ENCODE data around the gene MAP4K4. TPM values are rescaled to one million over a fixed set of nuclear protein-coding genes. Genes with fewer than 3 reads are reported as not detected.

MAP4K4 gene
- total RNA-seq, 1 experiment from 2014 or later = 136 TPM

DNA sequence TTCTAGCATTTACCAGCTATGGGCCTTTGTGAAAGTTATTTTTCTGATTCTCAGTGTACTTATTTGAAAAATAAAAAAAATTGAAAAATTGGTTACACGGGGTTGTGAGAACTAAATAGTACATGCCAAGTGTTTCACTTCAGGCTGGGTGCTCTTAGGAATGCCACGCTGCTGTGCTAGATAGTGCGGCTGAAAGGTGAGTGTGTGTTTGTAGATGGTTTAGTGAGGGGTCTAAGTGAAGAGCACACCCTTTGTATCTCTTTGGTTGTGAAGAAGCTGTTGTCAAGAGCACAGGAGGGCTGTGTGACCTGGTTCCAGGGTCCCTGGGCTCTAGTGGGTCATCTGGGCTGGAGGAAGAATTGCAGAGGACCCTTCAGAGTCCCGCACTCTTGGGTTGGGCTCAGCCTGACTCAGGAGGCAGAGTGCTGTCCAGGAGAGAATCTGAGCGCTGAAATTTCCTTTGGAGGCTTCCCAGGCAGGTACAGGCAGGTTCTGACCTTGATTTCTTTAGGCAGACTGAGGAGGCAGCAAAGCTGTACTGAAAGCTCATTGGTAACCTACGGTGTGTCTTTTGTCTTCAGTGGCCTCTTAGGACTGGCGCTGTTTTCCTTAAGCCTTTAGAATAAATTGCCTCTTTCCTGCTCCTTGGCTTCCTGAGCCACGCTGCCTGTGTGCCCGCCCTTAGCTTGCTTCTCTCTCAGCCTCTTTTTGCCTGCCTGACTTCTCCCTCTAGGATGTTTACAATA, 44.4 kb downstream of the MAP4K4 start:
- H3K4me1 Mint-ChIP-seq (ENCODE audit: low read depth, unreplicated experiment) = peaks cover 77% of the 10 kb centered on the region
- intact Hi-C loops (cut with micrococcal nuclease; ENCODE audit: unreplicated experiment) = no loop called here
- DNase-seq = peak; percentile 24
- BruUV-seq (replicated peaks) = TSS peak; percentile 93
- H3K4me3 Mint-ChIP-seq (ENCODE audit: low read depth, unreplicated experiment) = peak overlapping the region; percentile 49
- no peaks in the 10 kb centered on the region for H3K9me3 Mint-ChIP-seq (ENCODE audit: low read depth, unreplicated experiment)
- peaks cover 33% of the 10 kb centered on the region for H3K36me3 Mint-ChIP-seq (ENCODE audit: insufficient read depth, unreplicated experiment)
- TF ChIP-seq, protein P1, sequence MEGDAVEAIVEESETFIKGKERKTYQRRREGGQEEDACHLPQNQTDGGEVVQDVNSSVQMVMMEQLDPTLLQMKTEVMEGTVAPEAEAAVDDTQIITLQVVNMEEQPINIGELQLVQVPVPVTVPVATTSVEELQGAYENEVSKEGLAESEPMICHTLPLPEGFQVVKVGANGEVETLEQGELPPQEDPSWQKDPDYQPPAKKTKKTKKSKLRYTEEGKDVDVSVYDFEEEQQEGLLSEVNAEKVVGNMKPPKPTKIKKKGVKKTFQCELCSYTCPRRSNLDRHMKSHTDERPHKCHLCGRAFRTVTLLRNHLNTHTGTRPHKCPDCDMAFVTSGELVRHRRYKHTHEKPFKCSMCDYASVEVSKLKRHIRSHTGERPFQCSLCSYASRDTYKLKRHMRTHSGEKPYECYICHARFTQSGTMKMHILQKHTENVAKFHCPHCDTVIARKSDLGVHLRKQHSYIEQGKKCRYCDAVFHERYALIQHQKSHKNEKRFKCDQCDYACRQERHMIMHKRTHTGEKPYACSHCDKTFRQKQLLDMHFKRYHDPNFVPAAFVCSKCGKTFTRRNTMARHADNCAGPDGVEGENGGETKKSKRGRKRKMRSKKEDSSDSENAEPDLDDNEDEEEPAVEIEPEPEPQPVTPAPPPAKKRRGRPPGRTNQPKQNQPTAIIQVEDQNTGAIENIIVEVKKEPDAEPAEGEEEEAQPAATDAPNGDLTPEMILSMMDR (IDR thresholded peaks at IDR 0.05; ENCODE audit: unreplicated experiment) = no peak
- H3K27ac Mint-ChIP-seq (ENCODE audit: unreplicated experiment) = peak overlapping the region; percentile 88
- no peaks in the 10 kb centered on the region for H3K27me3 Mint-ChIP-seq (ENCODE audit: unreplicated experiment)
- CTCF ChIA-PET = interaction anchor here (0.7 to 1.6 kb wide), 8 partner anchors 10 to 42 kb away, joined by 3 to 5 read pairs (median 3); no protein-coding TSS in a partner anchor

DNA sequence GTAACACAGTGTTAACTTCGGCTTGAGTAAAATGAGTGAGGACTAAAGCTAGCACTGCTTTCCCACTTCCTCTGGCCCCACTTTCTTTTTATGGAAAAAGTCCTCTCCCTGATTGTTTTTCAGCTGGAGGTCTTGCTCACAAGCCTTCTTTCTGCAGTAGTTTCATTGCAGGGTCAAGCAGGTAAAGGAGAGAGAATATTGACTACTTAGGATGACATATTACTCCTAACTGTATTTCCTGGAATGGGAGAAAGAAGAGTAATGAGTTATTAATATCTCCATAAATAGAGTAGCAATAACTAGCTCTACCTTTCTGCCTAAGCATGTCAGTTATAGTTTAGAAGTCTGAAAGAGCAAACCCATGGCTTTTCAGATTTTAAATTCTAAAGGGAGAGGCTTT, 45.0 kb downstream of the MAP4K4 start:
- no peaks in the 10 kb centered on the region for H3K9me3 Mint-ChIP-seq (ENCODE audit: low read depth, unreplicated experiment)
- CTCF ChIA-PET = interaction anchor here (0.5 to 1.6 kb wide), 9 partner anchors 10 to 137 kb away, joined by 3 to 5 read pairs (median 3); no protein-coding TSS in a partner anchor
- no peak for DNase-seq
- intact Hi-C loops (cut with micrococcal nuclease; ENCODE audit: unreplicated experiment) = no loop called here
- no peaks in the 10 kb centered on the region for H3K27me3 Mint-ChIP-seq (ENCODE audit: unreplicated experiment)
- TF ChIP-seq, protein P1 (IDR thresholded peaks at IDR 0.05; ENCODE audit: unreplicated experiment) = no peak
- BruUV-seq (replicated peaks) = no TSS peak
- peak overlapping the region; percentile 88 for H3K27ac Mint-ChIP-seq (ENCODE audit: unreplicated experiment)
- peaks cover 77% of the 10 kb centered on the region for H3K4me1 Mint-ChIP-seq (ENCODE audit: low read depth, unreplicated experiment)
- H3K4me3 Mint-ChIP-seq (ENCODE audit: low read depth, unreplicated experiment) = peak overlapping the region; percentile 49
- H3K36me3 Mint-ChIP-seq (ENCODE audit: insufficient read depth, unreplicated experiment) = peaks cover 31% of the 10 kb centered on the region

DNA sequence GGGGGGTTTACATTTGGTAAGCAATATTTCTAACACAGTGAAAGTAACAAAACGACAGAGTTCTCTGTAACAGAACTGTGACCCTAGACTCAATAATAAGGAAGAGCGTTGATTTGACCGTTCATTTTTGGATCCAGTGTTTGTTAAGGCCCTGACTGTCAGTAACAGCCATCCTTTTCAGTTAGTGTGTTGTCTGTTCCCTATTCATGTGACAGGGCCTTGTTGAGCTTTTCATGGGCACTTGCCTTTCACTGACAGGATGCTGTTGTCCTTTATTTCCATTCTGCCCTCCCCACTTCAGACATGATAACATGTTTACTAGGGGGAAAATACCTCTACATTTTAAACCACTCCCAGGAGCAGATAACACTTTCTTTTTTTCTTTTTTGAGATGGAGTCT, 45.8 kb downstream of the MAP4K4 start:
- peak overlapping the region; percentile 49 for H3K4me3 Mint-ChIP-seq (ENCODE audit: low read depth, unreplicated experiment)
- H3K4me1 Mint-ChIP-seq (ENCODE audit: low read depth, unreplicated experiment) = peaks cover 77% of the 10 kb centered on the region
- H3K36me3 Mint-ChIP-seq (ENCODE audit: insufficient read depth, unreplicated experiment) = peaks cover 33% of the 10 kb centered on the region
- H3K9me3 Mint-ChIP-seq (ENCODE audit: low read depth, unreplicated experiment) = no peaks in the 10 kb centered on the region
- TF ChIP-seq, protein P1 (IDR thresholded peaks at IDR 0.05; ENCODE audit: unreplicated experiment) = no peak
- no peak for DNase-seq
- H3K27ac Mint-ChIP-seq (ENCODE audit: unreplicated experiment) = peak overlapping the region; percentile 88
- intact Hi-C loops (cut with micrococcal nuclease; ENCODE audit: unreplicated experiment) = no loop called here
- no TSS peak for BruUV-seq (replicated peaks)
- H3K27me3 Mint-ChIP-seq (ENCODE audit: unreplicated experiment) = no peaks in the 10 kb centered on the region
- CTCF ChIA-PET = interaction anchor here (0.5 kb wide), 1 partner anchor 138 kb away, joined by 3 read pairs; no protein-coding TSS in a partner anchor

DNA sequence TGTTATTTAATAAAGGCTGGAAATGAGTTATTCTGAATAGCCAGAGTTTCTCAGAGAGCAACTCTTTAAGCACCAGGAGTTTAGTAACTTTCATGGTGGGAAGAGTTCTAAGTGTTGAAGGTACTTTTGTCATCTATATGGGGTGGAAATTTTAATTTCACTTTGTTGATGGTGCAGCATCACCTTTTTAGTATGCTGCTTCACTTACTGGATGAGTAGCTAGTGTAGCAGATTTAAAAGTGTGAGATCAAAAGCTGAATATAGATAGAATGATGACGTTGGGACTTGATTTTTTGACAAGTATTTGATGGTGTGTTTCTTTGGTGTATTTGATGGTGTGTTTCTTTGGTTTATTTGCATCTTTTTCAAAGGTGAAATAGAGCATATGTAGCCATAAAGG, 47.3 kb downstream of the MAP4K4 start:
- intact Hi-C loops (cut with micrococcal nuclease; ENCODE audit: unreplicated experiment) = no loop called here
- Mint-ChIP-seq H3K36me3 (ENCODE audit: insufficient read depth, unreplicated experiment) (peaks cover 33% of the 10 kb centered on the region), H3K27ac (ENCODE audit: unreplicated experiment) (no peak overlapping the region), H3K9me3 (ENCODE audit: low read depth, unreplicated experiment) (no peaks in the 10 kb centered on the region), H3K4me1 (ENCODE audit: low read depth, unreplicated experiment) (peaks cover 75% of the 10 kb centered on the region), H3K4me3 (ENCODE audit: low read depth, unreplicated experiment) (no peak overlapping the region), H3K27me3 (ENCODE audit: unreplicated experiment) (no peaks in the 10 kb centered on the region)
- no peak for DNase-seq
- no TSS peak for BruUV-seq (replicated peaks)
- TF ChIP-seq, protein P1 (IDR thresholded peaks at IDR 0.05; ENCODE audit: unreplicated experiment) = no peak
- CTCF ChIA-PET = interaction anchor here (1.5 to 2.3 kb wide), 2 partner anchors 9 to 14 kb away, joined by 7 to 11 read pairs; no protein-coding TSS in a partner anchor

All from Calu3 (cell line).